Measurements from ENCODE around the gene COL23A1. TPM values are rescaled to one million over a fixed set of nuclear protein-coding genes. Genes with fewer than 3 reads are reported as not detected.
"Not testable (repeated sequence)": the region's sequence is repeated elsewhere in the genome, so short reads cannot be mapped to it uniquely, and the experiment has no call there.

COL23A1 gene
- total RNA-seq, 1 donor from 2014 or later: 20.4 TPM

- DNase-seq: no peak
- intact Hi-C loops (cut with micrococcal nuclease): no loop called here
- ATAC-seq: no peak
Measured at GRCh38 chr5:178327931-178328711, 262.1 kb downstream of the COL23A1 start.

- intact Hi-C loops (cut with micrococcal nuclease): no loop called here
- DNase-seq (no peak), ATAC-seq (no peak)
Measured at GRCh38 chr5:178327446-178327845, 262.7 kb downstream of the COL23A1 start.

- ATAC-seq (no peak), DNase-seq (no peak)
- intact Hi-C loops (cut with micrococcal nuclease): no loop called here
Measured at GRCh38 chr5:178326374-178326715, 263.8 kb downstream of the COL23A1 start.

DNA sequence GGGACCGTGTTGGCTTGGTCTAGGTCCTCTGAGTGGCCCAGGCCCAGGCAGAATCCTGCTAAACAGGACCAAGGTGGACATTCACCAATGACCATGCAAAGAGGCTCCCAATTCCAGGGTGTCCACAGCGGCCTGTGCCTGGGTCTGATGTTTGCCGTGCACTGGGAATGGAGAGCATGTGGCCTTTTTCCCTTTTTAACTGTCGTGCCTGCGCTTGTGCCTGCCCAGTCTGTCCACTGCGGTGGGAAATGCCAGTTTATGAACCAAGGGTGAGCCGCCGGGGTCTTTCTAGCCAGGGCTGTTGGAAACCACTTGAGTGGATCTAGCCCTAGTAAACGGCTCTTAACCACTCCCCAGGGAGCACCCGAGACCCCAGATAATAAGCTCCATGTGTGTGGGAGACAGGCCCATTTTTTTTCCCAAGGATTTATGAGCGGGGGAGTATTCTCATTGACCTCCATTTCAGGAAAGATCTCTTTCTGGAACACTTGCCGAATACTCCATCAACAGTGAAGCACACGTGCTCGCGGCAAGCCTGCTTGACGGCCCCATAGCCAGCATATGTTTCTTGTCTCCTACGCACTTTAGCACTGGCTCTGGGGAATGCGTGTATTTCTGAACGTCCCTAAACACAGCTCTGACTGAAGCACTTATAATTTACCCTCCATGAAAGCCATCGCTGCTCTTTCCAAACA, 264.4 kb downstream of the COL23A1 start:
- intact Hi-C loops (cut with micrococcal nuclease): no loop called here
- DNase-seq: no peak
- peak; percentile 59 for ATAC-seq

- ATAC-seq: no peak
- intact Hi-C loops (cut with micrococcal nuclease): no loop called here
- DNase-seq: no peak
Measured at GRCh38 chr5:178325311-178325678, 264.9 kb downstream of the COL23A1 start.

DNA sequence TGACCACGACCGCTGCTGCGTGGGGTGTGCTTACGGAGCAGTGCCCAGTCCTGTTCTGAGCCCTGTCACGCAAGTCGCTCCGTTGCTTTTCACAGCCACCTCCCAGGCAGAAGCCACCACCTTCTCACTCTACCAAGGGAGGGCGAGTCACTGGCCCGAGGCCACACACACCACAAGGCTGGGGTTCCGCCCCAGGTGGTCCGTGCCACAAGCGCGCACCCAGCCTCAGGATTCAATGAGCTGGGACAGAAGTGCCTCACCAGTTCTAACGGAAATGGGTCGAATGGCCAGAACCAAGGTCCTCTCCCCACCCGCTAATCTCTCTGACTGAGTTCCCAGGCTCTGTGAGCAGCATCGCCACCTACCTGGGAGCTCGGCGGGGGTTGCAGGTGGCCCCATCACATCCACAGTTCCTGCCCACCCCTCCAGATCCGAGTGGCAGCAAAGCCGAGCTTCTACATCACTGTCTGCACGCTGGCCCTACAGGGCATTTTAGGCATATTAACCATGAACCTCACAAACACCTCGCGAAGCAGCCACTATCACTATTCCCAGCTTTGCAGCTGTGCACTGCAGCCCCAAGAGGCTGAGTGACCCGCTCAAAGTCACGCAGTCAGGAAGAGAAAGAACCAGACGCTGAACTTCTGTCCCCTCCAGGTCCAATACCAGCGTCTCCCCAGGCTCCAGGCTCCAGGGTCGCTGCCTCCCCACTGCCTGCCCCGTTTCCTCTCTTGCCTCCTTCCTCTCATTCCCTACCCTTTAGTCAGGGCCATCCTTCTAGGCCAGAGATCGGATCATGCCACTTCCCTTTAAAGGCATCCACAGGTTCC, 265.5 kb downstream of the COL23A1 start:
- no peak for ATAC-seq
- DNase-seq: no peak
- intact Hi-C loops (cut with micrococcal nuclease): no loop called here

GRCh38 chr5:178323961-178324360, 266.2 kb downstream of the COL23A1 start:
- intact Hi-C loops (cut with micrococcal nuclease): no loop called here
- ATAC-seq (no peak), DNase-seq (no peak)

DNA sequence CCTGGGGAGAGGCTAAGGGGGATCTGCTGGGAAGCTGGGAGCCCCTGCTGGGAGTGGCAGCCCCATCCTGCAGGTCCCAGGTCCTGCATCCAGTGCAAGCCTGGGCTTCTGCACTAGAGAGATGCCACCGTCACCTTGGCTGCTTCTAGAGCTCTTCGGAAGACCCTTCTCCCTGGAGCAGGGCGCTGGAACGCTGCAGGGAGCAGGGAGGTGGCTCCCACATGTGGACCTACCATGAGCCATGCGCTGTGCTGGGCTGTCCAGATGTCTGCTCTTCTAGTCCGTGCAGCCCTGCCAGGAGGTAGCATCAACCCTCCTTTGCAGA, 266.7 kb downstream of the COL23A1 start:
- ATAC-seq: no peak
- no peak for DNase-seq
- intact Hi-C loops (cut with micrococcal nuclease): no loop called here

DNA sequence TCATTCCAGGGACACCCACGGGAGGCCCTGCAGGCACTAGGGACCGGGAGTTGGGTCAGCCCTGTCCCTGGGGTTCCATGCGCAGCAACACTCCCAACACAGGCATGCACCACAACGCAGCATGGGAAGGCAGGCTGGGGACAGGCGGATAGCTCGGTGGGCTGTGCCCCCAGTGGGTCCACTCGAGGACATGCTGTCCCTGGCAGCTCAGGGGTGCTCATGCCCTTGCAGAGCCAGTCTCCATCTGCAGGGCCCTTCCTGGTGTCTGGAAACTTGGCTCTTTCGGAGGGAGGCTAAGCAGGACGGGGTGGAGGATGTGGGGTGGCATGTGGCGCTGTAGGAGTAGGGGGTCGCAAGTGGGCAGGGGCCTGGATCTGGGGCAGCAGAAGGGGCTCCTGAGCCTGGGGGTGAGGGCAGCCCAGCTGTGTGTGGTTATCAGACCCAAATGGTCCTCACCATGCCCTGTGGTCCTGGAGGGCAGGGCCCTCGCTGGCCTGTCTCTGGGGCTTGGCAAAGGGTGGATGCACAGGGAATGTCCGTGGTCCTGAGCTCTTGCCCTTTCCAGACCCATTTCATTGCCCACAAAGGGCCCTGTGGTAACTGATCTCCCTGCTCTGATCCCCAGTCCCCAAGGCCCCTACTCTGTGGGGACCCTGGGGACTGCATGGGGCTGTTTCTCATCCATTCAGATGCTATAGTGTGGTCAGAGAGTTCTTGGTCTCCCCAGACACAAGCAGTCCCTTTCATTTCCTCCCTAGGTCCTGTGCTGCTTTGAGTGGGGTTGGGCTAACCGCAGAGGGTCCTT, 267.3 kb downstream of the COL23A1 start:
- no peak for DNase-seq
- intact Hi-C loops (cut with micrococcal nuclease): no loop called here
- no peak for ATAC-seq

GRCh38 chr5:178320281-178320855, 269.8 kb downstream of the COL23A1 start:
- ATAC-seq (no peak), DNase-seq (no peak)
- intact Hi-C loops (cut with micrococcal nuclease): no loop called here

- no peak for DNase-seq
- no peak for ATAC-seq
- intact Hi-C loops (cut with micrococcal nuclease): no loop called here
Measured at GRCh38 chr5:178319541-178320041, 270.6 kb downstream of the COL23A1 start.

- no peak for ATAC-seq
- no peak for DNase-seq
- intact Hi-C loops (cut with micrococcal nuclease): no loop called here
Measured at GRCh38 chr5:178318893-178319292, 271.3 kb downstream of the COL23A1 start.

DNA sequence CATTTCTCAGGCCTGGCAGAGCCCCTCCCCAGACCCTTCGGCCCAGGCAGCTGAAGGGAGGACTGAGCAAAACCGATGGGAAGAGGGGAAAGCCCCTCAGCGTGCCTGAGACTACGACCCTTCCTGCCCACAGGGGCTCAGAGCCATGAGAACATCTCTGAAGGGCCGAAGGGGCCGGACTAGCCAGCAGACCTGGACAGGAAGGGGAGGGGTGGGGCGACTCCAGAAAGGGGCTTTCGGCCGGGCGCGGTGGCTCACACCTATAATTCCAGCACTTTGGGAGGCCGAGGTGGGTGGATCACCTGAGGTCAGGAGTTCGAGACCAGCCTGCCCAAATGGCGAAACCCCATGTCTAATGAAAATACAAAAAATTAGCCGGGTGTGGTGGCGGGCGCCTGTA, 271.8 kb downstream of the COL23A1 start:
- intact Hi-C loops (cut with micrococcal nuclease): no loop called here
- DNase-seq (no peak), ATAC-seq (no peak)

- intact Hi-C loops (cut with micrococcal nuclease); DNase-seq; ATAC-seq: not testable (repeated sequence)
Measured at GRCh38 chr5:178317727-178318126, 272.5 kb downstream of the COL23A1 start.

GRCh38 chr5:178314961-178315820, 275.0 kb downstream of the COL23A1 start:
- no peak for ATAC-seq
- DNase-seq: no peak
- intact Hi-C loops (cut with micrococcal nuclease): no loop called here

GRCh38 chr5:178314061-178314660, 276.0 kb downstream of the COL23A1 start:
- ATAC-seq: no peak
- intact Hi-C loops (cut with micrococcal nuclease): no loop called here
- no peak for DNase-seq

DNA sequence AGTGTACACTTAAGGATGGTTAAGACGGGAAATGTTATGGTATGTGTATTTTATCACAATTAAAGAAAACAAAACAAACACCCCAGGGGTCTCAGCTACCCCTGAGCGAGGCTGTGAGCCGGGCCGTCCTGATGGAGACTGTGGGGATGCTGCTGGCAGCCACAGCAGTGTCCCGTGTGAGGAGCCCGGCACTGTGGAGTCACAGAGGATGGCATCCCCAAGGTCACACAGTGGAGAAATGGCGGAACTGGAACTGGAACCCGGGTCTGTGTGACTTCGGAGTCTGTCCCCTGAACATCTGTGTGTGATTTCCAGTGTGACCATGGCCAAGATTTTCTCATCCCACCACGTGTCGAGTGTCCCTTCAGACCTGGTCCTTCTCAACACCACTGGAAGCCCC, 276.9 kb downstream of the COL23A1 start:
- intact Hi-C loops (cut with micrococcal nuclease): no loop called here
- no peak for ATAC-seq
- no peak for DNase-seq

DNA sequence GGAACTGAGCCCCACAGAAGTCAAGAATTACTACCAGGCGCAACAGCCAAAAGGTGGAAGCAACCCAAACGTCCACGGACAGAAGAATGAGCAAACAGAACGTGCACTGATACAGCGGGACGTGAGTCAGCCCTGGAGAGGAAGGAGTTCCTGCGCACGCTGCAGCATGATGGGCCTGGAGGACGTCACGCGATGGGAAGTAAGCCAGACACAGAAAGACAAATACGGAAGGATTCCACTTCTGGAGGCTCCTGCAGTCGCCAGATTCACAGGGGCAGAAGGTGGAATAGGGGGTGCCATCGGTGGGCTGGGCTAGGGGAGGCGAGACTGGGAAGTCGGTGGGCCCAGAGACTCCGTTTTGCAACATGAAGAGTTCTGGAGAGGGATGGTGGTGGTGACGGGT, 277.3 kb downstream of the COL23A1 start:
- peak; percentile 29 for ATAC-seq
- no peak for DNase-seq
- intact Hi-C loops (cut with micrococcal nuclease): no loop called here

Data from left ventricle myocardium superior (tissue), 1 donor.